ENCODE results near the gene CACNA1C. TPM values are rescaled to one million over a fixed set of nuclear protein-coding genes. Genes with fewer than 3 reads are reported as not detected.
A peak's percentile ranks its signal among the peaks of the same experiment; 100 is the strongest.

Gene CACNA1C
- total RNA-seq, 1 donor = 16.6 TPM

DNA sequence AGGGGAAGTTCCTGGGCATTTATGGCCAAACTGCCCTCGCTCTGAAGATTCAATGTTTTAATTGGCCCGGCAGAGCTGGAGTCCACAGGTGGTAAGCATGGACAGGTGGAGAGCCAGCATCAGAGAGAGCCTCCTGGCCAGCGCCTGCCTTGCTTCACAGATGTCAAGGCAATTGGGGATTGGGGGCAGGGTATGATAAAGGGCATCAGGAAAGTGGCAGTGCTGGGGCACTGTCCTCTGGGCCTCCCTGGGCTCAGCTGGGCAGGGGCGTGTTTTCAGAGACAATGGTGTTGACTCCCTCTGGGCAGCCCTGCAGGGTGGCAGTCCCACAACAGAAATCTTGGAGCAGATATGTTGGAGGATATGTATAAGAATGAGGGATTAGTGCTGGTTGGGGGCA, 237.3 kb downstream of the CACNA1C start:
- H3K4me3 ChIP-seq (ENCODE audit: low read depth, low read length) = no peak overlapping the region
- TF ChIP-seq, protein P1, sequence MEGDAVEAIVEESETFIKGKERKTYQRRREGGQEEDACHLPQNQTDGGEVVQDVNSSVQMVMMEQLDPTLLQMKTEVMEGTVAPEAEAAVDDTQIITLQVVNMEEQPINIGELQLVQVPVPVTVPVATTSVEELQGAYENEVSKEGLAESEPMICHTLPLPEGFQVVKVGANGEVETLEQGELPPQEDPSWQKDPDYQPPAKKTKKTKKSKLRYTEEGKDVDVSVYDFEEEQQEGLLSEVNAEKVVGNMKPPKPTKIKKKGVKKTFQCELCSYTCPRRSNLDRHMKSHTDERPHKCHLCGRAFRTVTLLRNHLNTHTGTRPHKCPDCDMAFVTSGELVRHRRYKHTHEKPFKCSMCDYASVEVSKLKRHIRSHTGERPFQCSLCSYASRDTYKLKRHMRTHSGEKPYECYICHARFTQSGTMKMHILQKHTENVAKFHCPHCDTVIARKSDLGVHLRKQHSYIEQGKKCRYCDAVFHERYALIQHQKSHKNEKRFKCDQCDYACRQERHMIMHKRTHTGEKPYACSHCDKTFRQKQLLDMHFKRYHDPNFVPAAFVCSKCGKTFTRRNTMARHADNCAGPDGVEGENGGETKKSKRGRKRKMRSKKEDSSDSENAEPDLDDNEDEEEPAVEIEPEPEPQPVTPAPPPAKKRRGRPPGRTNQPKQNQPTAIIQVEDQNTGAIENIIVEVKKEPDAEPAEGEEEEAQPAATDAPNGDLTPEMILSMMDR (IDR thresholded peaks at IDR 0.05; ENCODE audit: insufficient read depth, low read length) = no peak
- no peak for DNase-seq (ENCODE audit: low read depth)

DNA sequence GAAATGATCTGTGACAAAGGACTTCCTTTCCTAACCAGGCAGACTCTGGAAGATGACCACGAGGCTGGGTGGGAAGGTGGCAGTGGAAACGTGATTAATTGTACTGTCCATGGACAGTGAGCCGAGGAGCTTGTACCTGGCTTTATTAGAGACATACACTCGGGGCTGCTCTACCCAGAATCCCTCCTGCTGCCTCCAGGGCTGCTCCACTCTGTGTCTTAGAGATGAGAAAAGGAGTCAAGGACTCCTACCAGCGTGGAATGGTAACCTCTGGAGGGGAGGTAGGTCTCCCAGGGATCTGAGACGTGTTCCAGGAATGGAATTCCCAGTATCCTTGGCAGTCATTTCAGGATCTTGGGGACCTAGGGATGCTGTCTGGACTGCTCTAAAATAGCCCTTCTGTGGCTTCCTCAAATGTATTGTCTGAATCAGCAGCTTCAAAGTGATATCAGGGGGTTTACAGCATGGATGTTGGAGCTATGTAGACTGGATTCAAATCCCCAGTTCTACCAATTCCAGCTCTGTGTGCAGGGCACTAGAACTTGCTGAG, 237.8 kb downstream of the CACNA1C start:
- no peak for DNase-seq (ENCODE audit: low read depth)
- TF ChIP-seq, protein P1 (IDR thresholded peaks at IDR 0.05; ENCODE audit: insufficient read depth, low read length) = no peak
- no peak overlapping the region for H3K4me3 ChIP-seq (ENCODE audit: low read depth, low read length)

DNA sequence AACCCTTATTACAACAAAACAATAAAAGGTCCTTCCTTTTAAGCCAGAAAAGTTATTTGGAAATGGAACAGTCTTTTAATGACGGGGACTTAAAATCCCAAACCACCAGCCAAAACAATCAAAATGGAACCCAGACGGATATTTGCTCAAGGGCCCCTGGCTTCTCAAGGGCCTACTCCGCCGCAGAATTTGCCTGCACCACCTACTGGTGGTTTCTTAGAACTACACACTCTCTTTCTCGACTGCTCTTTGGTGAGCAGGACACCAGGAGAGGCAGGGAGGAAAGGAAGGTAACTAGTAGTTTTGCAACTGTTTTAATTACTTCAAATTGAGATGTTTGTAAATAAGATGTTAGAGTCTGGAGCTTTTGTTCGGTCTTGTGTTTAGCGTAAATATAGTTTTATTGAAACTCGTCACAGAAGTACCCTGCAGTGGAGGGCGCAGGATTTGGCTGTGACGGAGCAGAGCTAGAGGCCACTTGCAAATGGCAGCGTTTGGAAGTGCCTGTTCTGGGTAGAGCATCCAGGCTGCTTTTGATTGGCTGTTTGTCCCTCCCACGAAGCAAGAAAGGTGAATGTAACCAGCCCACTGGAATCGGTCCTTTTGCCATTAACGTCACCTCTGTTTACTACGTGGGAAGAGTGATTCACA, 238.5 kb downstream of the CACNA1C start:
- H3K4me3 ChIP-seq (ENCODE audit: low read depth, low read length) = no peak overlapping the region
- DNase-seq (ENCODE audit: low read depth) = no peak
- TF ChIP-seq, protein P1 (IDR thresholded peaks at IDR 0.05; ENCODE audit: insufficient read depth, low read length) = peak; percentile 68

DNA sequence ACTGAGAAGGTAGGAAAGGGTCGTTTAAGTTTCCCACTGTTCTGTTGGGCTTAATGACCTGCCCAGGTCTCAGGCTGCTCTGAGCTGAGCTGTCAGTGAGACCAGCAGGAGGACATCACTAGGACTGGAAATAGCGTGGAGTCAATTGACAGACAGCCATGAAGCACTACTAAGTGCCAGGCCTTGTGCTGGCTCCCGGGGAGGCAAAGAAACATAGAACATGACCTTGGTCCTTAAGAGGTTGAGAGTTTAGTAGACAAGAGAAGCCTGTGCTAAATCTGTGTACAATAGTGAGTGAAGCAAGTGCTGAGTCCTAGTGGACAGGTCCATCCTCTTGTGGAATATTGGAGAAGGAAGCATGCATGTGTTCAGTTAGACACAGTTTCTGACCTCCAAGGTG, 239.2 kb downstream of the CACNA1C start:
- TF ChIP-seq, protein P1 (IDR thresholded peaks at IDR 0.05; ENCODE audit: insufficient read depth, low read length) = no peak
- no peak for DNase-seq (ENCODE audit: low read depth)
- H3K4me3 ChIP-seq (ENCODE audit: low read depth, low read length) = no peak overlapping the region

DNA sequence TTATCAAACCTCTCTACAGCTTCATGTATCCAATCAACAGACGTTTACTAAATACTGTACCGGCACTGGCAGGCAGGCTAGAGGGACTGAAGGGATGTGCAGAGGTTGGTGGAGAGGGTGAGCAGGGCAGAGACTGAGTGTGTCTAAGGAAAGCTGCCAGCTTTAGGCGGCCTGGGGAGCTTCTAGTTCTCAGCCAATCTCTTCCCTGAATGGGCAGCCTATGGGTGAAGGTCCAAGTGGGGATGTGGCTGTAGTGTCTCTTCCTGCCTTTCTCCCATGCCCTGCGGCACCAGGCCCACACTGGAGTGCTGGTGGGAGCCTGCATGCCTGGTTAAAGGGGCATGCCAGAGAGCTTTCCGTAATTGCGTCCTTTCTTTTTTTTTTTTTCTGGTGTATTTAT, 239.8 kb downstream of the CACNA1C start:
- DNase-seq (ENCODE audit: low read depth) = no peak
- no peak overlapping the region for H3K4me3 ChIP-seq (ENCODE audit: low read depth, low read length)
- TF ChIP-seq, protein P1 (IDR thresholded peaks at IDR 0.05; ENCODE audit: insufficient read depth, low read length) = no peak

GRCh38 chr12:2294651-2295475, 242.1 kb downstream of the CACNA1C start:
- no peak overlapping the region for H3K4me3 ChIP-seq (ENCODE audit: low read depth, low read length)
- DNase-seq (ENCODE audit: low read depth) = peak; percentile 84
- TF ChIP-seq, protein P1 (IDR thresholded peaks at IDR 0.05; ENCODE audit: insufficient read depth, low read length) = no peak

Data from fibroblast of the aortic adventitia (primary cell).